Activated CD4-positive, alpha-beta memory T cell treated with anti-CD3 and anti-CD28 coated beads, Interleukin-2, amount 10 ng/mL, durations not matched to agents 7 days and 5 days (primary cell): ENCODE measurements around the gene LY6G6F. TPM values are rescaled to one million over a fixed set of nuclear protein-coding genes. Genes with fewer than 3 reads are reported as not detected.

Experiments
- CTCF ChIA-PET: fragments of 350-600 bp; sonication (Branson Sonifier 250); formaldehyde crosslinking; loops from one replicate; lab custom pipeline; 2021; ENCODE audit warnings: antibody characterized with exemption, inconsistent platforms; lab: Charles Lee
- POLR2A ChIA-PET: fragments of 350-600 bp; sonication (Branson Sonifier 250); formaldehyde crosslinking; loops from one replicate; lab custom pipeline; 2021; ENCODE audit warnings: antibody characterized with exemption; lab: Charles Lee
- DNase-seq: peaks from one replicate; pipeline ENCODE4 v3.0.0-alpha.2; 2020
- H3K27ac Mint-ChIP-seq: one replicate; pipeline ENCODE4 v1.8.0; 2021; ENCODE audit warnings: mild to moderate bottlenecking, mixed read lengths
- H3K27me3 Mint-ChIP-seq: one replicate; pipeline ENCODE4 v1.8.0; 2021; ENCODE audit warnings: mixed read lengths
- H3K36me3 Mint-ChIP-seq: one replicate; pipeline ENCODE4 v1.8.0; 2021; ENCODE audit warnings: low read depth, mixed read lengths
- H3K4me1 Mint-ChIP-seq: one replicate; pipeline ENCODE4 v1.8.0; 2021; ENCODE audit warnings: mixed read lengths
- H3K4me3 Mint-ChIP-seq: one replicate; pipeline ENCODE4 v1.8.0; 2021; ENCODE audit warnings: mild to moderate bottlenecking, mixed read lengths
- H3K9me3 Mint-ChIP-seq: one replicate; pipeline ENCODE4 v1.8.0; 2021; ENCODE audit warnings: mixed read lengths
- total RNA-seq, 2 experiments: library from RNA; stranded (reverse); gene quantifications; one replicate each; pipeline ENCODE4 v1.2.3, GENCODE V29; 2021

LY6G6F gene
- total RNA-seq, 2 experiments from 2014 or later = not detected

GRCh38 chr6:31737991-31738979 is 31.6 kb downstream of the LY6G6F start:
- CTCF ChIA-PET = interaction anchor here (0.6 to 7.8 kb wide), 33 partner anchors 9 to 155 kb away, joined by 3 to 88 read pairs (median 5); partner anchors contain the start of genes ABHD16A, BAG6, C6orf47 and CSNK2B
- Mint-ChIP-seq H3K27me3 (no peaks in the 10 kb centered on the region), H3K27ac (peak overlapping the region; percentile 95), H3K9me3 (no peaks in the 10 kb centered on the region), H3K4me1 (peaks cover 61% of the 10 kb centered on the region), H3K36me3 (peaks cover 57% of the 10 kb centered on the region), H3K4me3 (peak overlapping the region; percentile 99)
- POLR2A ChIA-PET = interaction anchor here (1.0 to 10.6 kb wide), 46 partner anchors 8 to 1234 kb away, joined by 3 to 130 read pairs (median 8); partner anchors contain the start of genes ABHD16A, BAG6, C6orf47 and CSNK2B
- DNase-seq = peak; percentile 83

- H3K4me3 Mint-ChIP-seq = peak within 1 kb of the TSS; percentile 99
- no peaks in the 10 kb centered on the region for H3K27me3 Mint-ChIP-seq
- POLR2A ChIA-PET = interaction anchor here (0.8 to 10.6 kb wide), 39 partner anchors 9 to 1232 kb away, joined by 3 to 130 read pairs (median 9); partner anchors contain the start of genes ABHD16A, BAG6, C6orf47 and CSNK2B
- H3K4me1 Mint-ChIP-seq = peaks cover 52% of the 10 kb centered on the region
- peak; percentile 98 for DNase-seq
- CTCF ChIA-PET = interaction anchor here (0.6 to 7.8 kb wide), 18 partner anchors 10 to 133 kb away, joined by 3 to 88 read pairs (median 5); partner anchors contain the start of genes ABHD16A, BAG6, DDAH2 and HSPA1B
- H3K27ac Mint-ChIP-seq = peak within 1 kb of the TSS; percentile 95
- no peaks in the 10 kb centered on the region for H3K9me3 Mint-ChIP-seq
- H3K36me3 Mint-ChIP-seq = peaks cover 53% of the 10 kb centered on the region
Measured at GRCh38 chr6:31739639-31740396, 33.2 kb downstream of the LY6G6F start, which contains the start of gene MSH5. Gene MSH5 (plus strand): TSS chr6:31740005. CDS start chr6:31740467, 462 bp downstream.

DNA sequence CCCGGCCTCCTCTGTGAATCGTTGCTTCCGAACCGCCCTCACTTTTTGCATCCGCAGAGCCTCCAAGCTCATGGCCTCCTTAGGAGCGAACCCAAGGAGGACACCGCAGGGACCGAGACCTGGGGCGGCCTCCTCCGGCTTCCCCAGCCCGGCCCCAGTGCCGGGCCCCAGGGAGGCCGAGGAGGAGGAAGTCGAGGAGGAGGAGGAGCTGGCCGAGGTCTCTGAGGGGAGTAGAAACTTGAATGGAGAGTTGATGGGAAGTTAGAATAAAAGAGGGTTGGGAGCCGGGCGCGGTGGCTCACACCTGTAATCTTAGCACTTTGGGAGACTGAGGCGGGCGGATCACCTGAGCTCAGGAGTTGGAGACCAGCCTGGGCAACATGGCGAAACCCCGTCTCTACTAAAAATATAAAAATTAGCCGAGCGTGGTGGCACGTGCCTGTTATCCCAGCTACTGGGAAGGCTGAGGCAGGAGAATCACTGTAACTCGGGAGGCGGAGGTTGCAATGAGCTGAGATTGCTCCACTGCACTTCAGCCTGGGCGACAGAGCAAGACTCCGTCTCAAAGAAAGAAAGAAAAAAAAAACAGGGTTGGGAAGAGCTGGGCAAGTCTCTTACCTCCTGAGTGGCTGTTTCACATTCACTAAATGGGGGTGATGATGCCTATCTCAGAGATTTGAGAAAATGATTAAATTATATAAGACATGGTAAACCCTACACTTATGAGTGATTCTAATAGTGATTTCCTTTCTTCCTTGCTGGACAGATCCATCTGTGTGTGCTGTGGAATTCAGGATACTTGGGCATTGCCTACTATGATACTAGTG is 33.9 kb downstream of the LY6G6F start:
- Mint-ChIP-seq H3K9me3 (no peaks in the 10 kb centered on the region), H3K4me1 (peaks cover 56% of the 10 kb centered on the region), H3K27ac (peak overlapping the region; percentile 95), H3K36me3 (peaks cover 52% of the 10 kb centered on the region), H3K27me3 (no peaks in the 10 kb centered on the region), H3K4me3 (peak overlapping the region; percentile 99)
- ChIA-PET POLR2A (interaction anchor here (0.6 to 10.6 kb wide), 33 partner anchors 10 to 1231 kb away, joined by 3 to 130 read pairs (median 13); partner anchors contain the start of genes ABHD16A, BAG6, C6orf47 and CSNK2B), CTCF (interaction anchor here (0.7 to 7.8 kb wide), 14 partner anchors 10 to 91 kb away, joined by 3 to 88 read pairs (median 4); partner anchors contain the start of genes DDAH2, HSPA1B, LSM2 and VARS1)
- DNase-seq = no peak

- Mint-ChIP-seq H3K27ac (peak overlapping the region; percentile 48), H3K9me3 (no peaks in the 10 kb centered on the region), H3K4me3 (peak overlapping the region; percentile 99), H3K36me3 (peaks cover 43% of the 10 kb centered on the region), H3K4me1 (peaks cover 53% of the 10 kb centered on the region), H3K27me3 (no peaks in the 10 kb centered on the region)
- DNase-seq = no peak
- CTCF ChIA-PET = interaction anchor here (0.8 to 7.8 kb wide), 4 partner anchors 24 to 88 kb away, joined by 3 to 88 read pairs (median 8); no protein-coding TSS in a partner anchor
- POLR2A ChIA-PET = interaction anchor here (2.6 to 10.6 kb wide), 6 partner anchors 9 to 92 kb away, joined by 7 to 130 read pairs (median 66); partner anchors contain the start of genes CSNK2B, GPANK1 and VARS1
Measured at GRCh38 chr6:31741815-31742214, 35.1 kb downstream of the LY6G6F start.

GRCh38 chr6:31742894-31743293 is 36.2 kb downstream of the LY6G6F start:
- no peak for DNase-seq
- H3K27me3 Mint-ChIP-seq = no peaks in the 10 kb centered on the region
- ChIA-PET CTCF (interaction anchor here (7.8 kb wide), 1 partner anchor 28 kb away, joined by 88 read pairs; no protein-coding TSS in a partner anchor), POLR2A (no interaction called here)
- peaks cover 42% of the 10 kb centered on the region for H3K4me1 Mint-ChIP-seq
- H3K9me3 Mint-ChIP-seq = no peaks in the 10 kb centered on the region
- no peak overlapping the region for H3K4me3 Mint-ChIP-seq
- no peak overlapping the region for H3K27ac Mint-ChIP-seq
- H3K36me3 Mint-ChIP-seq = peaks cover 53% of the 10 kb centered on the region

DNA sequence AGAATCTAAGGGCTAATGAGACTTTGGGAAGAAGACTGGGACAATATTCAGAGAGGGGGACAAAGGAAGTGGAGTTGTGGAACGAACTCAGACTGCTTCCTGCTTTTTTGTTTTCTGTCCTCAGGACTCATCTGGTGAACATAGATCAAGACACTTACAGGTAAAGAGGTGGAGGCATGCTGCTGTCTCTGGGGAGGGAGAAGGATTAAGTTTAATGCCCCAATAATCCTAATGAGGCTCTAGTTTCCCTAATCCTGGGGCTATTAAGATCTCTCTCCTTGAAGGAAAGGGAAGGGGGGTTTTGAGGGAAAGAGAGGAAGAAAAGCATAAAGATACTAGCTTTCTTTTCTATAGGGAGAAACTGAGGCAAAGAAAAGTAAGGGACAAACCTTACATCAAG is 37.8 kb downstream of the LY6G6F start:
- Mint-ChIP-seq H3K36me3 (peaks cover 60% of the 10 kb centered on the region), H3K9me3 (no peaks in the 10 kb centered on the region), H3K4me1 (peaks cover 26% of the 10 kb centered on the region), H3K27me3 (no peaks in the 10 kb centered on the region), H3K4me3 (no peak overlapping the region), H3K27ac (peak overlapping the region; percentile 30)
- POLR2A ChIA-PET = no interaction called here
- CTCF ChIA-PET = interaction anchor here (1.2 to 7.8 kb wide), 2 partner anchors 8 to 27 kb away, joined by 3 to 88 read pairs; partner anchors contain the start of gene CLIC1
- DNase-seq = no peak

- no peaks in the 10 kb centered on the region for H3K27me3 Mint-ChIP-seq
- no peaks in the 10 kb centered on the region for H3K9me3 Mint-ChIP-seq
- peaks cover 32% of the 10 kb centered on the region for H3K36me3 Mint-ChIP-seq
- ChIA-PET POLR2A (interaction anchor here (4.5 kb wide), 1 partner anchor 10 kb away, joined by 27 read pairs; the partner anchor contains the start of gene MSH5), CTCF (interaction anchor here (0.9 kb wide), 2 partner anchors 9 to 20 kb away, joined by 3 to 4 read pairs; partner anchors contain the start of gene MSH5)
- H3K27ac Mint-ChIP-seq = no peak overlapping the region
- no peak overlapping the region for H3K4me3 Mint-ChIP-seq
- peaks cover 5% of the 10 kb centered on the region for H3K4me1 Mint-ChIP-seq
- no peak for DNase-seq
Measured at GRCh38 chr6:31749301-31750036, 42.8 kb downstream of the LY6G6F start.

GRCh38 chr6:31750411-31751022 is 43.9 kb downstream of the LY6G6F start:
- no peak overlapping the region for H3K4me3 Mint-ChIP-seq
- no peak overlapping the region for H3K27ac Mint-ChIP-seq
- H3K36me3 Mint-ChIP-seq = peaks cover 25% of the 10 kb centered on the region
- ChIA-PET POLR2A (interaction anchor here (4.5 kb wide), 1 partner anchor 11 kb away, joined by 27 read pairs; the partner anchor contains the start of gene MSH5), CTCF (interaction anchor here (0.9 to 1.5 kb wide), 2 partner anchors 10 to 19 kb away, joined by 3 to 5 read pairs; partner anchors contain the start of gene MSH5)
- no peaks in the 10 kb centered on the region for H3K9me3 Mint-ChIP-seq
- H3K4me1 Mint-ChIP-seq = no peaks in the 10 kb centered on the region
- H3K27me3 Mint-ChIP-seq = no peaks in the 10 kb centered on the region
- no peak for DNase-seq

- H3K9me3 Mint-ChIP-seq = no peaks in the 10 kb centered on the region
- no peak for DNase-seq
- ChIA-PET CTCF (interaction anchor here (0.7 to 1.5 kb wide), 3 partner anchors 17 to 228 kb away, joined by 3 to 8 read pairs (median 6); no protein-coding TSS in a partner anchor), POLR2A (interaction anchor here (0.7 to 4.5 kb wide), 3 partner anchors 13 to 42 kb away, joined by 3 to 27 read pairs (median 3); partner anchors contain the start of genes CLIC1 and MSH5)
- H3K4me1 Mint-ChIP-seq = no peaks in the 10 kb centered on the region
- H3K4me3 Mint-ChIP-seq = no peak overlapping the region
- peaks cover 14% of the 10 kb centered on the region for H3K36me3 Mint-ChIP-seq
- no peaks in the 10 kb centered on the region for H3K27me3 Mint-ChIP-seq
- H3K27ac Mint-ChIP-seq = no peak overlapping the region
Measured at GRCh38 chr6:31752739-31753319, 46.2 kb downstream of the LY6G6F start.

DNA sequence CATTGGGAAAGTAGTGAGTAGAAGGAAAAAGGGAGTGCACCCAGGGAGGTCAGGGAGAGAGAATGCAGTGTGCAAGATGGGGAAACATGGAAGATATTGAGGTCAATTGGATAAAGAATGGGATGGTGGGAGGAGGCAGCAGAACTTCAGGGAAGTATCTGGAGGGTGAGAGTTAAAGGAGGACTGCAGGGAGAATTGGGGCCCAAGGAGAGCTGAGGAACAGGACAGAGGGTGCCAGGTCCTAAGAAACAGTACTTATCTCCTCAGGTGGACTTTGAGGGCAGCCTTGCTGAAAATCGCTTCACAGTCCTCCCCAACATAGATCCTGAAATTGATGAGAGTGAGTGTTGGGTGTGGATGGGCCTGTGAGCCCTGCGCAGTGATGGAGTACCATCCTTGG is 51.6 kb downstream of the LY6G6F start:
- no peaks in the 10 kb centered on the region for H3K27me3 Mint-ChIP-seq
- H3K36me3 Mint-ChIP-seq = peaks cover 28% of the 10 kb centered on the region
- H3K9me3 Mint-ChIP-seq = no peaks in the 10 kb centered on the region
- H3K27ac Mint-ChIP-seq = no peak overlapping the region
- no peak for DNase-seq
- H3K4me1 Mint-ChIP-seq = peaks cover under 1% of the 10 kb centered on the region
- no peak overlapping the region for H3K4me3 Mint-ChIP-seq
- ChIA-PET POLR2A (interaction anchor here (0.7 to 2.1 kb wide), 4 partner anchors 8 to 18 kb away, joined by 3 to 5 read pairs (median 4); no protein-coding TSS in a partner anchor), CTCF (interaction anchor here (2.7 kb wide), 1 partner anchor 12 kb away, joined by 12 read pairs; no protein-coding TSS in a partner anchor)
